HG02588 (cell line): ENCODE measurements around the gene MED25.

Source experiments
- ATAC-seq: cut with Tn5 transposase; IDR thresholded peaks from one replicate; pipeline ENCODE4 v1.9.1; 2021; ENCODE audit warnings: mild to moderate bottlenecking, moderate library complexity; ENCODE audit not compliant: unreplicated experiment

MED25 gene

DNA sequence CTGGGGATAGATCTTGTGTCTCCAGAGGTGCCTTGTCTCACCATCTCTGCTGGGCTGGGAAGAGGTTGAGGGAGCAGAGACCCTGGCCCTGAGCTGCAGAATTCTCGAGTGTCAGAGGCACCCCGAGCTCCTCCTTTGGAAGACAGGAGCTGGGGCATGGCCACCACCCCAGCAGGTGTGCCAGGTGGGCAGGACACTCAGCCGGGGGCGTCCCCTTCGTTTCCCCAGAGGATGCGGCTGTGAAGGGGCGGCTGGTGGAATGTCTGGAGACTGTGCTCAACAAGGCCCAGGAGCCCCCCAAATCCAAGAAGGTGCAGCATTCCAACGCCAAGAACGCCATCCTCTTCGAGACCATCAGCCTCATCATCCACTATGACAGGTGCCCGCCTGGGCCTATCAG is 19.5 kb upstream of the MED25 start:
- ATAC-seq: no peak

GRCh38 chr19:49799271-49799797 is 18.8 kb upstream of the MED25 start:
- no peak for ATAC-seq

- ATAC-seq: no peak
Observed at GRCh38 chr19:49799798-49800376, 18.2 kb upstream of the MED25 start.

- no peak for ATAC-seq
Observed at GRCh38 chr19:49800771-49801170, 17.3 kb upstream of the MED25 start.

DNA sequence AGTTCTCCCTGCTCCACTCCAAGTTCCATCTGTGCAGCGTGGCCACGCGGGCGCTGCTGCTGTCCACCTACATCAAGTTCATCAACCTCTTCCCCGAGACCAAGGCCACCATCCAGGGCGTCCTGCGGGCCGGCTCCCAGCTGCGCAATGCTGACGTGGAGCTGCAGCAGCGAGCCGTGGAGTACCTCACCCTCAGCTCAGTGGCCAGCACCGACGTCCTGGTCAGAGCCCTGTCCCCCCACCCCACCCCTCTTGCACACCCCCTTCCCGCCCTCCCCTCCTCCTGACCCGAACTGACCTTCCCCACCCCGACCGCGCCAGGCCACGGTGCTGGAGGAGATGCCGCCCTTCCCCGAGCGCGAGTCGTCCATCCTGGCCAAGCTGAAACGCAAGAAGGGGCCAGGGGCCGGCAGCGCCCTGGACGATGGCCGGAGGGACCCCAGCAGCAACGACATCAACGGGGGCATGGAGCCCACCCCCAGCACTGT is 16.6 kb upstream of the MED25 start:
- ATAC-seq: no peak

DNA sequence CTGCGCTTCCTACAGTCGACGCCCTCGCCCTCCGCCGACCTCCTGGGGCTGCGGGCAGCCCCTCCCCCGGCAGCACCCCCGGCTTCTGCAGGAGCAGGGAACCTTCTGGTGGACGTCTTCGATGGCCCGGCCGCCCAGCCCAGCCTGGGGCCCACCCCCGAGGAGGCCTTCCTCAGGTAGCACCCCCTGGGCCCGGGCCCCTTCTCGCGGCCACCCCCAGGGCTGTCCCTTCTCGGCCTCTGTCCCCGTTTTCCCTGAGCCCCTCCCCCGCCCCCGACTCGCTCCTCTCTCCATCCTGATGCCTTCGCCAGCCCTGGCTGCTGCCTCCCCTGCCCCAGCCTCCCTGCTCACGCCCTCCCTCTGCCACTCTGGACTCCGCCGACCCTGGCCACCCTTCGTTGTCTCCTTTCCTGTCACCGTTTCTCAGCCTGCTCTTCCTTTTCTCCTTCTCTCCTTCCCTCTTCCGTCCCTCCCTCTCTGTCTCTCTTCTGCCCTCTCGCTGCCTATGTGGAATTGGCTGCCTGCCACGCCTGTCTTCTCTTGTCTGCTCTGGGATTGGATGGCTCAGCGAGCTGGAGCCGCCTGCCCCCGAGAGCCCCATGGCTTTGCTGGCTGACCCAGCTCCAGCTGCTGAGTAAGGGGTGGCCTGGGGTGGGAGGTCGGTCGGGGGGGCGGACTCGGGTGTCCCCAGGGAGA is 16.0 kb upstream of the MED25 start:
- no peak for ATAC-seq

DNA sequence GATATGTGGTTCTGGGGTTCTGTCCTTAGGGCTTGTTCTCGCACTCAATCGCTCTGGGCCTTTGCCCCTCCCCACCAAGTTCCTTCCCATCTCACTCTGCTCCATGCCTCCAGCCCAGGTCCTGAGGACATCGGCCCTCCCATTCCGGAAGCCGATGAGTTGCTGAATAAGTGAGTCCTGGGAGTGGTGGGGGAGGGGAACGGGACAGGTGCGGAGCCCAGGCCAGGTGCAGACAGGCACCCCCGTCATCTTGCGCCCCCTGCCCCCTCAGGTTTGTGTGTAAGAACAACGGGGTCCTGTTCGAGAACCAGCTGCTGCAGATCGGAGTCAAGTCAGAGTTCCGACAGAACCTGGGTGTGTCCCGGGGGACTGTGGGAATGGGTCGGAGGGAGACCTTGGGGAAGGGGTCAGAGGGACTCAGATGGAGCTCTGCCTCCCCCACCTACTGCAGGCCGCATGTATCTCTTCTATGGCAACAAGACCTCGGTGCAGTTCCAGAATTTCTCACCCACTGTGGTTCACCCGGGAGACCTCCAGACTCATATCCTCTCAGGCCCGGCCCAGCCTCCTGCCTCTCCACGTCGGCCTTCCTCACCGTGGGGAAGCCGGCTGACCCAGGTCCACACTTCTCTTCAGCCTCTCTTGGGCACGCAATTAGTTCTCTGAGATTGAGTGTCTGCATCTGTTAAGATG is 15.1 kb upstream of the MED25 start:
- ATAC-seq: no peak

DNA sequence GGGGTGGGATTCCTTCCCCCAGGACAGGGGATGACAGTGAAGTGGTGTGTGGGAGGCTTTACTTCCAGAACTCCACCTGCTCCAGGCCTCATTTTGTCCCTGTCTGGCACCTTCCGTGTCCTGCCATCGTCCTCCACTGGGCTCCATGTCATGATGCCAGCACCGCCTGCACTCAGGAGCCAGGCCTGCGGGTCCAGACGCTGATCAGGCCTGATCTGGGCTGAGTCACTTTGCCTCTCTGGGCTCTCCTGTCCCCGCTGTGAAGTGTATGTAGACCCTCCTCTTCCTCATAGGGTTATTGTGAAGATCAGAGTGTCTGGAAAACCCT is 14.6 kb upstream of the MED25 start:
- ATAC-seq: no peak

- ATAC-seq: no peak
Observed at GRCh38 chr19:49805822-49806619, 12.1 kb upstream of the MED25 start.

DNA sequence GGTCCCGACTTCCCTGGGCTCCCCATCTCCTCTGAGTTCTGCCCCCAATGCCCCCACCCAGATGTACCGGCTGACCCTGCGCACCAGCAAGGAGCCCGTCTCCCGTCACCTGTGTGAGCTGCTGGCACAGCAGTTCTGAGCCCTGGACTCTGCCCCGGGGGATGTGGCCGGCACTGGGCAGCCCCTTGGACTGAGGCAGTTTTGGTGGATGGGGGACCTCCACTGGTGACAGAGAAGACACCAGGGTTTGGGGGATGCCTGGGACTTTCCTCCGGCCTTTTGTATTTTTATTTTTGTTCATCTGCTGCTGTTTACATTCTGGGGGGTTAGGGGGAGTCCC is 11.5 kb upstream of the MED25 start:
- ATAC-seq: no peak

DNA sequence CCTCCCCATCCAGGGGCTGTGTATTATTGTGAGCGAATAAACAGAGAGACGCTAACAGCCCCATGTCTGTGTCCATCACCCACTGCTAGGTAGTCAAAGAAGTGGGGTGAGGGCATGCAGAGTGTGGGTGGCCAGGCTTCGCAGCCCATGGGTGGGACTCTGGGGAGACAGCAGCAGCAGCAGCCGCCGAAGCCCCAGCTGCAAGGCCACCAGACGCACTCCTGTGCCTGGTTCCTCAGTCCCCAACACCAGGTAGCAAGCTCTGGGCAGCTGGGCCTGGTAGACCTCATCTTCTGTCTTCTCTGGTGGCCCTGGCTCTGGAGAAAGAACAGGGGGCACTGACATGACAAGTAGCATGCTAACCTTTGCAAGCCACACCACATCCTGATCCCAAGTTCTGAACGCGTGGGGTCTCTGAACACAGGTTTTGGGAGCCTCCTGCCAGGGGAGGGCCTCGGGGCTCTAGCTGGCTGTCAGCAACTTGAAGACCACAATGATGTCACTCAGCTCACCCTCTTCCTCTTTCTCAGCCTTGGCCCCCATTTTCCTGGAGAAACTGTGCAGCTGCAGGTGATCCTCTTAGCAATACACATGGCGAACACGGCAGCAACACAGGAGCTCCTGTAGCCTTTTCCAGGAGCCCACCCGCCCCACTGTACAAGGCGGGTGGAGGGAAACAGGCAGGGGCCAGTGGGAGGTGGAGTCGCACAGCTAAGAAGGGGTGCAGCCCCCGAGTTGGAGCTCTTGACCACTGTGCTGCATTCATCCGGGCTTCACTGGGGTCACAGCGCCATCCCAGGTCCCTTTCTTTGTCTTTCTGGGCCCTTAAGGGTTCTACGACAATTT is 10.8 kb upstream of the MED25 start:
- no peak for ATAC-seq

GRCh38 chr19:49807904-49808675 is 10.0 kb upstream of the MED25 start:
- ATAC-seq: no peak

GRCh38 chr19:49808711-49809159 is 9.4 kb upstream of the MED25 start:
- no peak for ATAC-seq

- no peak for ATAC-seq
Observed at GRCh38 chr19:49809160-49809940, 8.7 kb upstream of the MED25 start.

DNA sequence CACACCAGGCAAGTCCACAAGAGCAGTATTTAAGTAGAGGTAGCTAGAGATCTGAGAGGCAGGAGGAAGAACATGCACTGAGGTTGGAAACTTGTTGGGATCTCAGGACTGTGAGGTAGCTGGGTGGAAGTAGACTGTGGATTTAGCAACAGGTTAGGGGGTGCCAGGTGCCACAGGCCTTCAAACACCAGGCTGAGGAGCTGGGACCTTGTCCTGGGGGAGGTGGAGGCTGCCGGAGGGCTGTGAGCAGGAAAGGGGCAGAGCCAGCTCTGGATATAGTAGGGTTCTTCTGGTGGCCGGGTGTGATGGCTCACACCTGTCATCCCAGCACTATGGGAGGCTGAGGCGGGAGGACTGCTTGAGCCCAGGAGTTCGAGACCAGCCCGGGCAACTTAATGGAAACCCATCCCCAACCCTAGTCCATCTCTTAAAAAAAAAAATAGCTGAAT is 8.1 kb upstream of the MED25 start:
- no peak for ATAC-seq

DNA sequence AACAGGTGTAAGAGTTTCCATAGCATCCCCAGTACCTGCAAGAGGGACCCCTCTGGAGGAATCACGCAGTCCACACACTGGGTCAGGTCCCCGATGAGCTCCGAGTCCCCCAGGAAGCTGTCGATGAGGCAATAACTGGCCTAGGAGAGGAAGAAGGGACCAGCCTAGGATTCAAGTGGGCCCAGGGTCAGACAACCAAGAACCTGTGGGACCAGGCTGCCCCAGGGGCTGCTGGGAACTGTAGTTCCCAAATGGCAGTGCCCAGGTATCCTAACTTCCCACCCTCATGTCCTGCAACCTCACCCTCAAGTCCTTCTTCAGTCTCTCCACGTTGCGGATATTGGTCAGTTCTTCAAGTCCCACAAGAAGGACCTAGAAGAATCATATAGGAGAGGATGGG is 6.8 kb upstream of the MED25 start:
- ATAC-seq: no peak

- ATAC-seq: no peak
Observed at GRCh38 chr19:49812452-49812996, 5.6 kb upstream of the MED25 start.
